Measurements from ENCODE around the gene WASF1. TPM values are rescaled to one million over a fixed set of nuclear protein-coding genes. Genes with fewer than 3 reads are reported as not detected.

WASF1 gene
- total RNA-seq, 1 donor from 2014 or later, result 1.2 TPM

GRCh38 chr6:110188791-110189190, 9.3 kb upstream of the WASF1 start:
- no peak for DNase-seq
- Mint-ChIP-seq H3K9me3 (no peaks in the 10 kb centered on the region), H3K27ac (no peak overlapping the region), H3K4me1 (peaks cover 13% of the 10 kb centered on the region), H3K4me3 (no peak overlapping the region), H3K36me3 (ENCODE audit: low read depth) (peaks cover 5% of the 10 kb centered on the region), H3K27me3 (no peaks in the 10 kb centered on the region)
- intact Hi-C loops (cut with micrococcal nuclease), result loop anchor here (10.0 kb wide), 1 partner anchor 704 kb away; the partner anchor contains the start of gene ZBTB24

- no peak overlapping the region for H3K27ac Mint-ChIP-seq
- H3K36me3 Mint-ChIP-seq (ENCODE audit: low read depth), result no peaks in the 10 kb centered on the region
- no peaks in the 10 kb centered on the region for H3K9me3 Mint-ChIP-seq
- H3K4me3 Mint-ChIP-seq, result peak overlapping the region; percentile 53
- DNase-seq, result no peak
- H3K27me3 Mint-ChIP-seq, result no peaks in the 10 kb centered on the region
- intact Hi-C loops (cut with micrococcal nuclease), result loop anchor here (10.0 kb wide), 1 partner anchor 701 kb away; the partner anchor contains the start of gene ZBTB24
- peaks cover 13% of the 10 kb centered on the region for H3K4me1 Mint-ChIP-seq
Observed at GRCh38 chr6:110185879-110186278, 6.4 kb upstream of the WASF1 start.

GRCh38 chr6:110183292-110183885, 3.9 kb upstream of the WASF1 start:
- DNase-seq, result no peak
- Mint-ChIP-seq H3K27me3 (peaks cover 2% of the 10 kb centered on the region), H3K9me3 (no peaks in the 10 kb centered on the region), H3K36me3 (ENCODE audit: low read depth) (no peaks in the 10 kb centered on the region), H3K27ac (no peak overlapping the region), H3K4me1 (peaks cover 11% of the 10 kb centered on the region), H3K4me3 (no peak overlapping the region)
- intact Hi-C loops (cut with micrococcal nuclease), result loop anchor here (5.0 to 10.0 kb wide), 4 partner anchors 49 to 801 kb away; partner anchors contain the start of genes AK9, CD164, FIG4 and ZBTB24

GRCh38 chr6:110181131-110182030, 1.9 kb upstream of the WASF1 start:
- intact Hi-C loops (cut with micrococcal nuclease), result loop anchor here (5.0 to 10.0 kb wide), 4 partner anchors 51 to 799 kb away; partner anchors contain the start of genes AK9, CD164, FIG4 and ZBTB24

GRCh38 chr6:110180228-110181008, 948 bp upstream of the WASF1 start, which contains the start of gene CDC40:
CDC40 (plus strand) TSS chr6:110180427; CDS start chr6:110180445, 18 bp downstream.
- Mint-ChIP-seq H3K4me1 (peaks cover 5% of the 10 kb centered on the region), H3K9me3 (no peaks in the 10 kb centered on the region), H3K27me3 (peaks cover 12% of the 10 kb centered on the region), H3K36me3 (ENCODE audit: low read depth) (no peaks in the 10 kb centered on the region), H3K4me3 (no peak within 1 kb of the TSS), H3K27ac (peak within 1 kb of the TSS; percentile 59)
- intact Hi-C loops (cut with micrococcal nuclease), result loop anchor here (1.0 to 10.0 kb wide), 5 partner anchors 52 to 1085 kb away; partner anchors contain the start of genes AK9, CD164, CEP57L1 and FIG4
- peak; percentile 90 for DNase-seq

More at GRCh38 chr6:110181131-110182030, 1.9 kb upstream of the WASF1 start:
- Mint-ChIP-seq H3K4me1 (peaks cover 13% of the 10 kb centered on the region), H3K36me3 (ENCODE audit: low read depth) (no peaks in the 10 kb centered on the region), H3K4me3 (no peak overlapping the region), H3K27me3 (peaks cover 9% of the 10 kb centered on the region), H3K9me3 (no peaks in the 10 kb centered on the region), H3K27ac (no peak overlapping the region)
- DNase-seq, result peak; percentile 62

- Mint-ChIP-seq H3K9me3 (no peaks in the 10 kb centered on the region), H3K4me3 (peak overlapping the region; percentile 81), H3K4me1 (peaks cover 4% of the 10 kb centered on the region), H3K27me3 (peaks cover 26% of the 10 kb centered on the region), H3K27ac (peak overlapping the region; percentile 60), H3K36me3 (ENCODE audit: low read depth) (no peaks in the 10 kb centered on the region)
- peak; percentile 88 for DNase-seq
- intact Hi-C loops (cut with micrococcal nuclease), result loop anchor here (1.0 kb wide), 1 partner anchor 212 kb away; no protein-coding TSS in a partner anchor
Observed at GRCh38 chr6:110178626-110179405, 654 bp downstream of the WASF1 start.

GRCh38 chr6:110173506-110174132, 5.9 kb downstream of the WASF1 start:
- intact Hi-C loops (cut with micrococcal nuclease), result no loop called here
- Mint-ChIP-seq H3K27ac (no peak overlapping the region), H3K4me1 (peaks cover 4% of the 10 kb centered on the region), H3K36me3 (ENCODE audit: low read depth) (no peaks in the 10 kb centered on the region), H3K9me3 (no peaks in the 10 kb centered on the region), H3K27me3 (peaks cover 44% of the 10 kb centered on the region), H3K4me3 (no peak overlapping the region)
- DNase-seq, result no peak

GRCh38 chr6:110170081-110170480, 9.4 kb downstream of the WASF1 start:
- H3K27me3 Mint-ChIP-seq, result peaks cover 38% of the 10 kb centered on the region
- intact Hi-C loops (cut with micrococcal nuclease), result no loop called here

GRCh38 chr6:110158479-110158878, 21.0 kb downstream of the WASF1 start:
- DNase-seq, result no peak
- intact Hi-C loops (cut with micrococcal nuclease), result no loop called here
- Mint-ChIP-seq H3K4me3 (no peak overlapping the region), H3K36me3 (ENCODE audit: low read depth) (no peaks in the 10 kb centered on the region), H3K9me3 (no peaks in the 10 kb centered on the region), H3K27ac (no peak overlapping the region), H3K27me3 (peaks cover 7% of the 10 kb centered on the region), H3K4me1 (no peaks in the 10 kb centered on the region)

More at GRCh38 chr6:110170081-110170480, 9.4 kb downstream of the WASF1 start:
- Mint-ChIP-seq H3K36me3 (ENCODE audit: low read depth) (no peaks in the 10 kb centered on the region), H3K9me3 (no peaks in the 10 kb centered on the region), H3K27ac (no peak overlapping the region), H3K4me3 (no peak overlapping the region), H3K4me1 (no peaks in the 10 kb centered on the region)
- no peak for DNase-seq

GRCh38 chr6:110147870-110148269, 31.6 kb downstream of the WASF1 start:
- DNase-seq, result no peak
- intact Hi-C loops (cut with micrococcal nuclease), result no loop called here
- H3K9me3 Mint-ChIP-seq, result no peaks in the 10 kb centered on the region
- no peak overlapping the region for H3K4me3 Mint-ChIP-seq
- H3K27me3 Mint-ChIP-seq, result peaks cover 8% of the 10 kb centered on the region
- H3K27ac Mint-ChIP-seq, result no peak overlapping the region
- H3K4me1 Mint-ChIP-seq, result no peaks in the 10 kb centered on the region
- H3K36me3 Mint-ChIP-seq (ENCODE audit: low read depth), result no peaks in the 10 kb centered on the region

- Mint-ChIP-seq H3K27ac (no peak overlapping the region), H3K36me3 (ENCODE audit: low read depth) (no peaks in the 10 kb centered on the region), H3K27me3 (no peaks in the 10 kb centered on the region), H3K4me1 (no peaks in the 10 kb centered on the region), H3K9me3 (no peaks in the 10 kb centered on the region), H3K4me3 (no peak overlapping the region)
- intact Hi-C loops (cut with micrococcal nuclease), result no loop called here
- no peak for DNase-seq
Observed at GRCh38 chr6:110140650-110141049, 38.8 kb downstream of the WASF1 start.

GRCh38 chr6:110139052-110139451, 40.4 kb downstream of the WASF1 start:
- no peaks in the 10 kb centered on the region for H3K36me3 Mint-ChIP-seq (ENCODE audit: low read depth)
- intact Hi-C loops (cut with micrococcal nuclease), result no loop called here
- no peak for DNase-seq
- H3K4me3 Mint-ChIP-seq, result no peak overlapping the region
- no peaks in the 10 kb centered on the region for H3K27me3 Mint-ChIP-seq
- no peaks in the 10 kb centered on the region for H3K4me1 Mint-ChIP-seq
- no peak overlapping the region for H3K27ac Mint-ChIP-seq
- no peaks in the 10 kb centered on the region for H3K9me3 Mint-ChIP-seq
